Panc1 (cell line): Measurements from ENCODE around the gene EMX2.

Experiments used
- CTCF ChIP-seq: fragments of 450-650 bp; IDR thresholded peaks from 2 replicates; pipeline ENCODE4 v1.5.1; 2017; ENCODE audit warnings: mild to moderate bottlenecking
- POLR2AphosphoS5 ChIP-seq: IDR thresholded peaks from 2 replicates; pipeline ENCODE4 v1.6.1; 2012; ENCODE audit warnings: mild to moderate bottlenecking, low read depth, low read length, moderate library complexity
- REST ChIP-seq, 2 experiments: IDR thresholded peaks; 2 replicates each; pipeline ENCODE4 v1.6.1; 2011 to 2012; ENCODE audit warnings: low read depth in 2 of 2, control low read depth in 1 of 2, low read length in 1 of 2, mild to moderate bottlenecking in 1 of 2, moderate library complexity in 1 of 2; ENCODE audit not compliant: insufficient read depth in 1 of 2
- SIN3A ChIP-seq: IDR thresholded peaks from 2 replicates; pipeline ENCODE4 v1.6.1; 2012; ENCODE audit warnings: low read depth, mild to moderate bottlenecking, low read length, moderate library complexity, borderline replicate concordance; ENCODE audit not compliant: insufficient read depth
- TCF7L2 ChIP-seq: IDR thresholded peaks from 2 replicates; pipeline ENCODE4 v1.6.1; 2011; ENCODE audit warnings: mild to moderate bottlenecking, low read depth, low read length, inconsistent platforms

GRCh38 chr10:117537904-117538524 is 4.5 kb upstream of the EMX2 start:
- TF ChIP-seq CTCF (no peak; the same call in none of the 2 replicates), REST (IDR thresholded peaks at IDR 0.05; ENCODE audit: insufficient read depth in 1 of 2, low read depth in 2 of 2, low read length in 1 of 2) (no peak), SIN3A (no peak), POLR2AphosphoS5 (no peak), TCF7L2 (no peak)
